ENCODE data around the gene TYRP1. TPM values are rescaled to one million over a fixed set of nuclear protein-coding genes. Genes with fewer than 3 reads are reported as not detected.
A peak's percentile ranks its signal among the peaks of the same experiment; 100 is the strongest.

Gene TYRP1
- total RNA-seq, 1 experiment from 2014 or later, result 1.1 TPM

DNA sequence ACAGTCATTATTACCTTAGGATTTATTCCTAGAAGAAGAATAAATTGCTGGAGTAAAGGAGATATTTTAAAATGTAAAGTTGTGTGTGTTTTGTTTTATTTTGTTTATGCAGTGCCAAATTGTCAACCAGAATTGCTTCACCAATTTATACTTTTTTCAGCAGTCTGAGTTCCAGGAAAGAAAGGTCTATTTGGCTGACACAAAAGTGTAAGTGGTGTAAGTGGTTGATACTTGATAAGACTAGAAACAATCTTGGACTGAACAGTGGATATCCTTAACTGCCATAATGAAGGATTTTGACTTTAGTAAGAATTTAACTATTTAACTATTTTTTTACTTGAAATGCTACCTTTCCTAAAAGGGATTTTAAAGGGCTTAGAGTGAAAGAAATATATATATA lies 37.7 kb downstream of the TYRP1 start:
- no peak for DNase-seq (ENCODE audit: low read depth)

DNA sequence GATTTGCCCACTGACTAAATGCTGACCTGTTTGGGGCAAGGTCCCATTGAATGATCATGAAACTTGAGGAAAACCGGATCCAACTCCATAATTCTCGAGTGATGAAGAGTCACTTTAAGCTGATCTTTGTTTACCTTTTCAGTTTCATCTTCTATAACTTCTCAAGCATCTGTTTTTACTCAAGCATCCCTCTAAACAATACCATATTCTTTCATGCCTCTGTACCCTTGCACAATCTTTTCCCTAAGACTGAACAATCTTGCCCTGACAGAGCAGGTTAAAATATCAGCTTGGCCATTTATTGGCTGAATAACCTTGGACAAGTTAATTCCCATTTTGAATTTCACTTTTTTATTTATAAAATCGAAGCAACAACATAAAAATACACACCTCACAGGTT lies 39.8 kb downstream of the TYRP1 start:
- no peak for DNase-seq (ENCODE audit: low read depth)

DNA sequence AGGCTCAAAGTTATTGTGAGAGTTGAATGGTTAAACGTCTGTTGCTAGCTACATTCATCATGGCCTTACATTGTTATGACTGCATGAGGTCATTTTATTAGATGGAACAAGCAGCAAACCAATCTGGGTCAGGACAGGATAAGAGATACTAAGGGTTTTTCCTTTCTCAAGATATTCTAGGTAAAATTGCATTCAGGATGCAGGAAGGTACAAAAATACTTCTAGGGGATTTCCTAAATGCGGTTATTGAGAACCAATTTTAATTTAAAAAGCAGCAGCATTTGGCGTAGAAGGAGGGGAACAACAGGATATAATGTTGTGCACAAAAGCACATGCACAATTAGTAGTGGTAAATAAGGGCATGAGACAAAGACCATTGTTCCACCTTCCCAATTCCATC lies 42.5 kb downstream of the TYRP1 start:
- no peak for DNase-seq (ENCODE audit: low read depth)

DNA sequence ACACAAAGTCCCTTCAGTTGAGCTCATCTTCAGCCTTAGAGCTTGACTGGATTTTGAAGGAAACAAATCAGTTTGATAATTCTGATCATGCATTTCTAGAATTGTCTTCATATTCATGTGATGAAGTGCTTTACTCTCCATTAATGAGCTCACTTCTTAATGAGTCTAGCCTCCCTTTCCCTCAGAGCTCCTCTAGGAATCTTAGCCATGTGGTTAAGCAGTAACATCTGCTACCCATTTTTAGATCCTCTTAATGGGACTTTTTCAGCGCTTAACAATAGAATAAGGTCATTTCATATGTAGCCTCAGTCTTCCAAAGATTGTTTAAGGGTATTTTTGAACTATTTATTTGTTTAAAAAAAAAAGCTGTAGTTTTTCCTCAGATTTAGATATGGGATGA lies 44.7 kb downstream of the TYRP1 start:
- DNase-seq (ENCODE audit: low read depth), result no peak

DNA sequence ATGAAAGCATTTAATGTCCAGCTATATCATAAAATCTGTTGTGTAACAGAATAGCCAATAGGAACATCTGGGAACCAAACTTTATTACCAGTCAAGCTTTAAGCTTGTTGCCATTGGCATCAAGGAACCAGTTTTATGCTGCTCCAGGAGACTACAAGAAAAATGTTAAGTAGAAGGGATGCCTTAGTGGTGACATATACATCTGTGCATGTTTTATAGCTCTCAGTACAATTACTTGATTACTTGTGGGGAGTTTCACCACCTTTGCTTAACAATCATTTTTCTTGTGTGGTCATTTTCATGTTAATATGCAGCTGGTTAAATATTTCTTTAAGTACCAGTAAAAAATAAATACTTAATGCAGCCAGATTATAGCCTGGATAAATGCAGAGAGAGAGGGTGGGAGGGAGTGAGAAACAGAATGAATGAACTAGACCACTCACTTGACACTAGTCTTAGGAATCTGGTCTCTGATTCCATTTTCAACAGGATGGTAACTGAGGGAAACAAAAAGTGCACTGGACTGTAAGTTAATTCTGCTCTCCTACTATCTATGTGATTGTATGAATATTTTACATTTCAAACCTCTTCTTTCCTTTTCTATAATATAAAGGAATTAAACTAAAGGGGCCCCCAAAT lies 45.9 kb downstream of the TYRP1 start:
- DNase-seq (ENCODE audit: low read depth), result no peak

DNA sequence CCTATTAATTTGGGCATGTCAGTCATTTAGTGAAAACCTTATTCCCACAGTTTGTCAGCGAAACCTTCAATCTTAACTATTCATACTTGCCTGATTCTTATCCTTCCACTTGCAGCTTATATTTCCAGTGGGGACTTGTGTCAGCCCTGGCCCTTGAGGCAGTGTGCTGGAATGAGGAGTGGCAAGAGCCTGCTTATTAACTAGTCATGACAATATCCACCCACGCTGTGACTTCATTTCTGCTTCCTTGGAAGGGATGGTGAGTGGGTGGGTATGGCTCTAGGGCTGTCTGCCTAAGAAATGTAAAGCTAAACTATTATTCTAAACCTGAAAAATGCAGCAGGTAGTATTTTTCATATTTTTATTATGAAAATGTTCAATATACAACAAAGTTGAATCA lies 47.7 kb downstream of the TYRP1 start:
- no peak for DNase-seq (ENCODE audit: low read depth)

DNA sequence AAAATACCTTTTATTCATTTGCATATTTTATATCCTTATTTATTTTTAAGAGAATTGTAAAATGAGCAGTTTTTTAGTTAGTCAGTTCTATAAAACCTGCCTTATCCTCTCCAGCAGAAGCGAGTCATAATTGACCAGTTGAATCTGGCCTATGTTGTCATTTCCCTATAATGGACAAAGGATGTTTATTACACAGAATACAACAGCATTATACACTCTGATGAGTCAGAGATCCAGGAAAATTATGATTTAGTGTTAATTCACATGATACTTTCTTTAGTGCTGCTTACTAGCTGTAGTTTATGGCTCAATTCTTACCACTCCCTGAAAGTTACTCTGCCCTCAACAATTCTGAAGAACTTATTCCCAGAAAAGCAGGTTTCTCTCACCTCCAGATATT lies 54.8 kb downstream of the TYRP1 start:
- DNase-seq (ENCODE audit: low read depth), result no peak

DNA sequence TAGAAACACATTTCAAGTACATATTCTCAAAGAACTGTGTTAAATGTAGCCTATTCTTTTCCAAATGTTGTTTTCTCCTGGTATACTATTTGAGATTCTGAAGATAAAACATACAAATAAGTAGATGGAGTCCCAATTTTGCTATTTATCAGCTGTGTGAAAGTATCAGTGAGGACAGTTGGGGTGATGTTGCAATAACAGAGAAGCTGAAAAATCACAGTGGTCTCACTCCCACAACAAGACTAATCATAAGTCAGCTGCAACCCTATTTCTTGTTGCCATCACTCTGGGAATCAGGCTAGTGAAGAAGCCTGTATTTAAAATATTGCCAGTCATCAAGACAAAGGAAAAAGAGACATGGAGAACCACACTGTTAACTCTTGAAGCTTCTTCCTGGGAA lies 55.8 kb downstream of the TYRP1 start:
- no peak for DNase-seq (ENCODE audit: low read depth)

DNA sequence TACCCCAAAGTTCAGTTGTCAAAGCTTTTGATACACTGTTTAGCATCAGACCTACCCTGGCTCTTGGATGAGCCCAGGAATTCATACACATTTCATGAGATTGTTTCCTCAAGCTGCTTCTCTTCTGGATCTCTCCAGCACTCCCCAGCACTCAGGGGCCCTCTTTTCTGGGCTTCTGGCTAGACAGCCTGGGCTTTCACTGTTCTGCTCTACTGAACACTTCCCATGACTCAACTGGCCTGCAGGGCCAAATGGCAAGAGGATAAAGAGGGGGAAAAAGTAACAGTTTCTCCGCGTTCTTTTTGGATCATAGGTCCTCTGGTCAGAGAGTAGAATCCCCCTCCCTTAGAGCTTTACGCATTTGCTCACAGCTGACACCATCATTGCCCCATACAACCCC lies 60.7 kb downstream of the TYRP1 start:
- DNase-seq (ENCODE audit: low read depth), result no peak

DNA sequence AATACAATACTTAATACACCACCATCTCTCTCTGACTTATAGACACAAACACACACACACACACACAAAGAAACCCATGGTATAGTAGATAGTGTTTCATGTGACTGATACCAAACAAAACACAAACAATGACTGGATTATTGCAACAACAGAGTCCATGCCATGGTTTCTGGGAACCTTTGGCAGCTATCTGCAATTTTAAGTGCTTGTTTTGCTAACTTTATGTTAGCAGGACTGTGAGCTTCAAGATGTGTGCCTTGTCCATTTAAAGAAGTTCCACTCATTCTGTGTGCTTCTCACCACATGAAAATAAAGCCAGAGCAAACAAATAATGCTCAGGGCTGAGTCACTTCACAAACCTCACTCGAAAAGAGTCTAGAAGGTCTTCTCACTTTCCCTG lies 66.6 kb downstream of the TYRP1 start:
- DNase-seq (ENCODE audit: low read depth), result peak; percentile 3

Other genes starting within 250 kb of the TYRP1 start
- gene LURAP1L, start 81.6 kb downstream of the TYRP1 start, total RNA-seq (2014; rRNA removed; shearing (Covaris generic)), result 0.98 and 1.8 TPM in 2 replicates

Data from RPMI7951 (cell line).